ENCODE results near the gene ANXA11.
"Not testable (repeated sequence)": the region's sequence is repeated elsewhere in the genome, so short reads cannot be mapped to it uniquely, and the experiment has no call there.

Gene ANXA11

GRCh38 chr10:80205477-80206276 lies at the start of gene ANXA11 (continued):
- TF ChIP-seq ZNF692 (tag by site-specific recombination; IDR thresholded peaks at IDR 0.05) (0 out of 2 replicates have a peak, but pooled peaks have one; percentile 32), ZNF629 (tag by site-specific recombination; IDR thresholded peaks at IDR 0.05) (peak; percentile 44; the same call in 1 of the 2 replicates), REPIN1 (tag by site-specific recombination; IDR thresholded peaks at IDR 0.05; ENCODE audit: low read depth) (0 out of 2 replicates have a peak, but pooled peaks have one; percentile 40), ZBTB10 (tag by site-specific recombination; IDR thresholded peaks at IDR 0.05) (no peak), SCRT2 (tag by site-specific recombination; IDR thresholded peaks at IDR 0.05) (no peak), AEBP2 (tag by site-specific recombination; IDR thresholded peaks at IDR 0.05; ENCODE audit: borderline replicate concordance) (no peak), KLF17 (tag by site-specific recombination; IDR thresholded peaks at IDR 0.05) (peak; percentile 21; the same call in 1 of the 2 replicates), ZNF530 (tag by site-specific recombination; IDR thresholded peaks at IDR 0.05; ENCODE audit: low read depth) (no peak), ZBTB17 (tag by site-specific recombination; IDR thresholded peaks at IDR 0.05) (peak; percentile 68), ZNF214 (tag by site-specific recombination; IDR thresholded peaks at IDR 0.05; ENCODE audit: borderline replicate concordance) (no peak), HOXD13 (CRISPR knock-in tag; IDR thresholded peaks at IDR 0.05; ENCODE audit: borderline replicate concordance) (no peak), ZNF449 (tag by site-specific recombination; IDR thresholded peaks at IDR 0.05) (no peak)

- H3K4me3 ChIP-seq (ENCODE audit: low read depth, low read length); CTCF ChIA-PET; H3K4me1 ChIP-seq (ENCODE audit: control insufficient read depth, insufficient read depth, low read length); H3K36me3 ChIP-seq (ENCODE audit: control insufficient read depth in 2 of 2, insufficient read depth in 1 of 2, low read length in 2 of 2); H3K9me3 ChIP-seq (ENCODE audit: control insufficient read depth, insufficient read depth, low read depth, low read length); POLR2A ChIA-PET; H3K27ac ChIP-seq (ENCODE audit: extremely low read depth, low read depth, low read length): not testable (repeated sequence)
These were observed 49.4 kb upstream of the ANXA11 start for GRCh38 chr10:80254726-80255125.

- H3K36me3 ChIP-seq (ENCODE audit: control insufficient read depth in 2 of 2, insufficient read depth in 1 of 2, low read length in 2 of 2); H3K4me3 ChIP-seq (ENCODE audit: low read depth, low read length); POLR2A ChIA-PET; H3K27ac ChIP-seq (ENCODE audit: extremely low read depth, low read depth, low read length); H3K9me3 ChIP-seq (ENCODE audit: control insufficient read depth, insufficient read depth, low read depth, low read length); H3K4me1 ChIP-seq (ENCODE audit: control insufficient read depth, insufficient read depth, low read length): not testable (repeated sequence)
- CTCF ChIA-PET, result interaction anchor here (0.6 to 1.6 kb wide), 2 partner anchors 111 to 386 kb away, joined by 3 to 5 read pairs; no protein-coding TSS in a partner anchor
These were observed 48.6 kb upstream of the ANXA11 start for GRCh38 chr10:80253963-80254271.

Data from HEK293 (cell line).